GM18517 (cell line): ENCODE results near the gene DHX58.

Source experiments
- ATAC-seq: cut with Tn5 transposase; IDR thresholded peaks from one replicate; pipeline ENCODE4 v1.9.1; 2021; ENCODE audit warnings: mild to moderate bottlenecking, moderate library complexity; ENCODE audit not compliant: unreplicated experiment

DHX58 gene

DNA sequence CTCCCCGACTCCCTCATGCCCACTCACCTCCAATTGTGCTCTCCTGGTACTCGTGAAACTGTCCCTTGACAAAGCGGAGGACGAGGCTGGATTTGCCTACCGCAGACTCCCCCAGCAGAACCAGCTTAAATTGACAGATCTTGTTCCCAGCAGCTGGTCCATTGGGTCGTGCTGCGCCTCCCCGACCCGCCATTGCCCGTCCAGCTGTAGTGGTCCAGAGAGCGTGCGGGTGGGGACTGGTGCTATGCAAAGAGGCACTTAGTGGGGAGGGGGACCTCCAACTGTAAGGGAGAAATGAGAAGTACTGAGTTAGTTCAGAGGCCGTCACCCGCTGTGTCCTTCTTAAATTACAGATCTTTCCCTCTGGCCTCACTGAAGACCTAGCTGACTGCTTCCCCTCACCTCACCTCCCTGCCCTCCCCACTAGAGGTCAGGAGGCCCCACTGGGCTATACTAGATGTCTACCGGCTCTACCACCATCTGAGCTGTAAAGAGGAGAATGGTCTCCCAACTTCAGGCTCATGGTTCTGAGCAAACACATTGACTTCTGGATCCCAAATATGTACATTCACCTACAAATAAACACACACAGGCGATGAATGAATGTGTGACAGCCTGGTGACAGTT is 17.9 kb upstream of the DHX58 start:
- no peak for ATAC-seq

DNA sequence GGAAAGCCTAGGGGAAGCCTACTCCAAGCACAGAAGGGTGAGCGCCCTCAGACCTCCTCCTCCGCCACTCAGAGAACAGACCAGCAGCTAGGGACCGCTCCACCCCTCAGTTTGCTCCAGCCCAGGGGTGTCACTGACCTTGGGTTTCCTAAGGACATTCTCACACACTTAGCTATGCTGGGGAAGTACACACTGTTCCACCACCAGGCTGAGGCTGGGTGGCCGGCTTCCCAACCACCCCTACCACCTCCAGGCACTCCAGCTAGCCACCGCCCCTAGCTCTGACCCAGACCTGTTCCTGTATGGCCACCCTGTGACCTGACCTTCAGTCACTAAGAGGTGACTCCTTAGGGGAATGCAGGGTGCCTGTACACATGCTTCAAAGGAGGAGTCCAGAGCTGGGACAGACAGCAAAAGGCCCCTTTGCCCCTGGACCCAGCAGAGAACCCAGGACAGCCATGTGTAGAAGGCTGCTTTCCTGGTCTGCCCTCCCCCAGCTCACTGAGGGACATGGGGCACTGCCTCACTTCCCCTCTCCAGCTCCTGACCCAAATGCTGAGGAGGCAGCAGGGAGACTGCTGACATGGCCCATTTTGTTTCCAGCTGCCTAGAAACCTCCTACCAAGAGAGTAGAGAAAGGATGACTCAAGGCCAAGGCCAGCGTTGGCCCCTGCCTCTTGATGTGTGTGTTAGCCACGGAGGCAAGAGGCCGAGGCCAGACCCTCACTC is 16.8 kb upstream of the DHX58 start:
- no peak for ATAC-seq

DNA sequence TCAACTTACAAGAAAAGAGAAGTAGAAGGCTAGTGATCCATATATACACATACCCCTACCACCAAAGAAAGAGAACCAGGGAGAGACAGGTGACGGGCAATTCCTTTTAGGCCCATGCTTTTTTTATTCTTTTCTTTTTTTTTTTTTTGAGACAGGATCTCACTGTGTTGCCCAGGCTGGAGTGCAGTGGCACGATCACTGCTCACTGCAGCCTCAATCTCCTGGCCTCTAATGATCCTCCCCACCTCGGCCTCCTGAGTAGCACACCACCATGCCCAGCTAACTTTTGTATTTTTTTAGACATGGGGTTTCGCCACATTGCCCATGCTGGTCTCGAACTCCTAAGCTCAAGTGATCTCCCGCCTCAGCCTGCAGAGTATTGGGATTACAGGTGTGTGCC is 14.9 kb upstream of the DHX58 start:
- no peak for ATAC-seq

DNA sequence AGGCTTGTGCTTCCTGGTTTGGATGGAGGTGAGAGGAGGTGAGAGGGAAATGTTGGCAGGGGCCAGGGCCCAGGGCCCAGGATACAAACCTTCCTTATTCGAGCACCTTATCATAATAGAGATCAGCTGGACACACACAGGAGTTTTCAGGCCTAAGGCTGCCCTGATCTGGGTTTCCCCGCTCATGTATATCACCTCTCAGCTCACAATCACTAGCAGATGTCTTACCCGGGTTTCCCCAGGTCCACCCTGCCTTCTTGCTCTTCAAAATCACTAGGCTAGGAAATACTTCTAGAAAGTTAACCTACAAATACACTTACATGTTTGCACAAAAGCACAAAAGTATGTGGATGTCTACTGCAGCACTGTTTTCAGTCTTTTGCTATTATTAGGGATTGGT is 14.3 kb upstream of the DHX58 start:
- ATAC-seq = no peak

DNA sequence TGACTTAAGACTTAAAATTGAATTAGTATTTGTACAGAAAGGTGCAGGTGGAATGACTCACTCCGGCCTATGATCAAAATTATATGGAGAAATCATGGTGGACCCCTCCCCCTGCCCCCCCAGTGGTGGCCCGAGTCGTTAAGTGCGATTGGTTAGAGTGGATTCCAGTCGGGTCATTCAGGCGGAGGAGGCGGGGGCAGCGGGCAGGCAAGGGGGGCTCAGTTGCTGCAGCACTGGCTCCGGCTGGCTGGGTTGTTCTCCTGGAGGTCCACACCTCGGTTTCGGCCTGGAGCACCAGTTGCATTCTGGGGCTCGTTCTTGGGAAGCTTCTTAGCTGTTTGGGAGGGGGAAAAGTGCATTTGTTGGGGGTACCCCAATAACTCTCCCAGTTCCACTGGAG is 13.1 kb upstream of the DHX58 start:
- ATAC-seq = no peak

DNA sequence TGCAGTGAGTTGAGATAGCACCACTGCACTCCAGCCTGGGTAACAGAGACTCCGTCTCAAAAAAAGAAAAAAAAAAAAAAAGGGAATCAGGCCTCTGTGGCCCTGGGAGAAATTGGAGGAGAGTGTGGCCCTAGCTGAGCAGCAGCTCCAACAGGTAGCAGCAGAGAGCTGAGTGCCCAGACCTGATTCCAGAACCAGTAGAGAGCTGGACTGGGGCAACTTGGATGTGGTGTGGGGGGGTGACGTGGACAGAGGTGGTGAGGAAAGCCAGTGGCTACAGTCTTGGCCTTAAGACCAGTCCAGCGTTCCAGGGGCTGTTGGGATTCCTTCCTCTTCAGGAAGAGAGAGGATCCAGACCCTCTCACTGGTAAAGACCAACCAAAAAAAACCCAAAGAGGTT is 11.7 kb upstream of the DHX58 start:
- no peak for ATAC-seq

DNA sequence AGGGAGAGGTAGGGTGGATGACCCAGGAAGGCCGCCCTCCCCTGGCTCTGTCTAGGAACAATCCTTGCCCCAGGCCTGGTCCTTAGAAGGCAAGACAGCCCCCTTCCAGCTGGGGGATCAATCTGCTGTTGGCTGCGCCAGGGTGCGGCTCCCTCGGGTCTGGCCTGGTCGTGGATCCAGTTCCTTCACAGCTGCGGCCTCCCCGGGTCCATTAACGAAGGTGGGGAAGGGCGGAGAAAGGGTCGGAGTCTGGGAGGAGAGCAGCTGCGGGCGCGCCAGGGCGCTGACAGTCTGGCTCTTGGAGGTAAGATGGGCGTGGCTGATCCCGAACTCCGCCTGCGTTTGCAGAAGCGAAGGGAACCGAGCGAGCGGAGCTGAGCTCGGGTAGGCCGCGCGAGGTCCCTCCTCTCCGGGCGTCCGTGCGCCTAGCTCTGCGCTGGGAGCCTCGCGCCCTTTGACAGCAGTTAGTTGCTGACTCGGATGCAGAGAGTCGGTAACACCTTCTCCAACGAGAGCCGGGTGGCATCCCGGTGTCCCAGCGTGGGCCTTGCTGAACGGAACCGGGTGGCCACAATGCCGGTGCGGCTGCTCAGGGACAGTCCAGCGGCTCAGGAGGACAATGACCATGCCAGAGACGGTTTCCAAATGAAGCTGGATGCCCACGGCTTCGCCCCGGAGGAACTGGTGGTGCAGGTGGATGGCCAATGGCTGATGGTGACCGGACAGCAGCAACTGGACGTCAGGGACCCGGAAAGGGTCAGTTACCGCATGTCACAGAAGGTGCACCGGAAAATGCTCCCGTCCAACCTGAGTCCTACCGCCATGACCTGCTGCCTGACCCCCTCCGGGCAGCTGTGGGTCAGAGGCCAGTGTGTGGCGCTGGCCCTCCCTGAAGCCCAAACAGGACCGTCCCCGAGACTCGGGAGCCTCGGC is 10.1 kb upstream of the DHX58 start, which contains the start of gene HSPB9:
Gene HSPB9, plus strand, starts transcription at position 434 of the 933 bp plus-strand sequence. Its CDS starts 47 bp downstream, at position 481.
- no peak for ATAC-seq

DNA sequence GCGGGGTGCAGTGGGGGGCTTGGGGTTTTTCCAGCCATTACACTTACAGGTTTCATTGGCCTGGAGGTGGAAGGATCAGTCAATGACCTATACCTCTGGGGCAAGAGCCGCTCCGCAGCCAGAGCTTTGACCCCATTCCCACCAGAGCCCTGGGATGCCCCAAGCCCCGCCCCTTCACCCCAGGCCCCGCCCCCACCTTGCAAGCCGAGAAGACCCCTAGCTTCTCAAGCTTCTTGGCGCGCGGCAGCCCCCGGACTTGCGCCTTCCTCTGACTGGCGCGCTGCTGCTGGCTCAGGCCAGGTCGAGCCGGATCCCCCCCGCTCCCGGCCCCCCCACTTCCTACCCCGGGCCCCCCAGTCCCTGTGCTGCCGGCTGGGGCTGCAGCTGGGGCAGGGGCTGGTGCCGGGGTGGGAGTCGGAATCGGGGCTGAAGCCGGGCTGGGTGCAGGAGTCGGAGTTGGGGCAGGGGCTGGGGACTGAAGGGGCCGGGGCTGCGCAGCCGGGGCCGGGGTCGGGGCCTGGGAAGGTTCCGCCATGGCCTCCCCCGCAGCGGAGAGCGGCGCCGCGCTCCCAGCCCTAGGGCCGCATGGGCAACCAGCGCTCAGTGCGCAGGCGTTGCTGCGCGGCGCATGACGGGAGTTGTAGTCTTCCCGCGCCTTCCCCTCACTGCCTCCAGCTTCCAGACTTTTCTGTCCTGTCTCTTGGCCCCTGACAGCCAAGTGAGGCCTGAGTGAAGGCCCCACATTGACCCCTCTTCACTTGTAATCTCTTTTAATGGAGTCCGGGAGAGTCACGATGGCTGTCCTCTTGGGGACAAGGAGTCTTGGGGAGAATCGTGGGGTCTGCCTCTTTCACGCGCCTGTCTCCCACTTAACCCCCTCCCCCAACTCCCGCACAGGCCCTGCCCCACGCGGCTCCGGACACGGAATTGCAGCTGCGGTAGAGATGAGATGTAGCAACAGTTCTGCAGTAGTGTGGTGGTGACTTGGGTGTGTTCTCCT is 8.6 kb upstream of the DHX58 start, which contains the start of gene KAT2A:
Gene KAT2A, minus strand, starts transcription at position 598 of the 1,000 bp plus-strand sequence. Its CDS starts 63 bp downstream, at position 535.
- ATAC-seq = no peak

DNA sequence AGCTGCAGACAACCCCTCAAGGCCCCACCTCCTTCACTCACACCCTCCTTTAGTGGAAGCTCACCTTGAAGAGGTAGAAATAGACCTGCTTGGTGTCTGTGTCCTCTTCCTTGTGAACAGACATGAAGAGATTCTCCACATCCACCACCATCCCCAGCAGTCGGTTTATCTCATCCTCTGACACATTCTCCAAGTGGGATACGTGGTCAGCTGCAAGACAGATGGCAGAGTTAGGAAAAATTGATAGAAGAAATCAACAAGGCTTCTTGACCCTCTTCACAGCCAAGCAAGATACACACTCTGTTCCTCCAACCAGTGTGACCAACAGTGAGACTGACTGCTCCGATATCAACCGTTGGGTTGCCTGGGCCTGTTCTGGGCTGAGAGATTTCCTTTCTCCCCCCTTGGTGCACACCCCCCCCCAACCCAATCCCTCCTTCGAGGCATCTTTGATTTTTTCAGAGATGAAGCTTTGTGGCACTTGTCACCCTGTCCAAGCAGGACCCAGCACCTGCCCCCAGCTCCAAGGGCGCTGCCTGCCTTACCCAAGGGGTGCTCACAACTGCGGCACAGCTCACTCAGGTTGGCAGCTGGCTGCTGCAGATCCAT is 7.8 kb upstream of the DHX58 start:
- ATAC-seq = no peak

DNA sequence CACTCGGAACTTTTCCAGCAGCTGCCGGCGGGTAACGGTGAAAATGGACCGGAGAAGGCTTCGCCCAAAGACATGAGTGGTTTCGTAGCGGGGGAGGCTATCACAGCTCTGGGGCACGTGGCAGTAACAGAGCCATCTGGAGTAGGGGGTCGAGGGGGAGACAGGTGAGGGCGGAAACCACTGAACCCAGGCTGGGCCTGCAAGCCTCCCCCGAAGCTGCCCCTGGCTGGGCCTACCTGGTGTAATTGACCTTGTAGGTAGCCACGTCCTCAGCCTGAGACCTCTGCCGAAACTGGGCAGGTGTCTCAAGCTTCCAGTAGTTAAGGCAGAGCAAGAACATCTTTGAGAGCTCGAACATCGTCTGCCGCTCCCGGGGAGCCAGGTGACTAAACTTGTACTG is 6.8 kb upstream of the DHX58 start:
- no peak for ATAC-seq

DNA sequence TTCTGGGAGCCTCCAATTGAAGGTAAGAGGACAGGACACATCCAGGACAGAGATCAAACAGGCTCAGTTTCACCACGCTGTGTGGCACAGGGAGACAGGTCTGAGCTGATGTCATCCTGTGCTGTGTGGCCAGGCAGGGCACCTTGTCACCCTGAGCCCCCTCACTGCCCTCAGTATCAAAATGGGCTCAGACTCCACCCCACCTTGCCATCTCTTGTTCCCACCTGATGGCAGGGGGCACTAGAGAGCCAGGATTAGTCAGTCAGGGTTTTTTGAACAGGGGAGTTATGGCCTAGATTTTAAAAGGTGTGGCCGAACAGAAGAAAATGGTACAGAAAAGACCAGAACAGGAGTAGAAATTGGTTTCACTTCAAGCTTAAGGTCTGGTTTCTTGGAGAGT is 6.0 kb upstream of the DHX58 start:
- no peak for ATAC-seq

DNA sequence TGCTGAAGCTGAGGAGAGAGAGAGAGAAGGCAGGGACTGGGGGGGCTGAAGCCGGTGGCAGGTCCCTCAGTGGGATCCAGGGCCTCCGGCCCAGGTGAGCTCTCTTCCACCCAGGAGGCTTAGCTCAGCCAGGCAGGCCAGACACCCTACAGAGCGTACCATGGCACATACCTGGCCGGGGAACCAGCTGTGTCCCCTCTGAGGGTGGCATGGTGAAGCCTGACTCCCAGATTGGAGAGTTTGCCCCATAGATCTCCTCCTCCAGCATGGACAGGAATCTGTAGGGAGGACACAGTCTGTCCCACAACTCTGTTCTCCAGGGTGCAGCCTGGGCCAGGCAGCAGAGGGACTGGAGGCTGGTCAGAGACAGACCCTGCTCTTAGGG is 5.6 kb upstream of the DHX58 start:
- ATAC-seq = no peak

DNA sequence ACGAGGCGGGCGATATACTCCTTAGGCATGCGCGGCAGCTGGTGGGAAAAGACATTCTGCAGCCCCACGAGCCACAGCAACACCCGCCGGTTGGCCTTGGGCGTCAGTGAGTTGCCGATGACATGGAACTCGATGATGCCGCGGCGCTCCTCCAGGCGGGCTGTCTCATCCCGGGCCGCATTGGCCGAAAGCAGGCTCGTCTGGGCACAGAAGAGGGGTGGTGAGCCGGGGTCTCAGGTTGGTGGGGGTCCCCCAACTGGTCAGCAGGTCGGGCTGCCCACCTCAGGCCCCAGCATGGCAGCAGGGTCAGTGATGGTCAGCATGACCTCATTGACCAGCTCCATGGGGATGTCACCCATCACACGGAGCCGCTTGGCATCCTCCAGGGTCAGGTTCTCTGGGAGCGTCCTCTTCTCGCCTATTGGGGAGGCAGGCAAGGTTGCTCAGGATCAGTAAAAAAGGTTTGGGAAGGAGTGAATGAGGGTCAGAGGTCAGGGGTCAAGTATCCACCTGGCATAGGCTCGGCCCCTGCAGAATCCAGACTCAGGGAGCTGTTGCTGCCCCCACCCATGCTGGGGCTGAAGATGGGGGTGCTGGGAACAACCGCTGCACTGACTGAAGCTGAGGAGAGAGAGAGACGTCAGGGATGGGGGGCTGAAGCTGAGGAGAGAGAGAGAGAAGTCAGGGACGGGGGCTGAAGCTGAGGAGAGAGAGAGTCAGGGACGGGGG is 5.0 kb upstream of the DHX58 start:
- ATAC-seq = no peak

DNA sequence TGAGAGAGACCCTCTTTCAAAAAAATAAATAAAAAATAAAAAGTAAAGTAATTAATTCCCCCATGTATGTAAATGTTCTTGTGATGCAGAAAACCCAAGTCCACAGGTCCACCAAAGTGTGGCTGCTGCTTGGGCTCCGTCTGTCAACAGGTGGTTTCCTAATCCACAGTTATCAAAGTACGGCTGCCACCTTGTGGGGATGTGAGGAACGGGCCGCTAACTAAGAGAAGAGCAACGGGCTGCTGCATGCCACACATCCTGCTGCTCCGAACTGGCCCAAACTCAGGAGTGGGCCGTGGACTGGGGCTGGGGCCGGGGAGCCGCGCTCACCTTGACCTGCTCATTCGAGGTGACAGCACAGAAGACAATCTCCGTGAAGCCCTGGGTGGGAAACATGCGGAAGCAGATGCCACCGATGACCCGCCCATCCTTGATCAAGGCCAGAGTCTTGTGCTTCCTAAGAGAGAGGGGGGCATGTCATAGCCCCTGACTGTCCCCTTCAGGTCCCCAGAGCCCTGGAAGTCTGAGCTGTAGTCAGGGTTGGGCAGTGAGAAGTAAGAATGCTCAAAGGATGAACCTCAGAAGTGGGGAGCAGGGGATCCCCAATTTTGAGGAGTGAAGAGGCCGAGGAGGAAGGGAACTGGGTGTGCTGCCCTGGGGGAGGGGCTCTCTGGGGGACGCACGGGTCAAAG is 4.3 kb upstream of the DHX58 start:
- no peak for ATAC-seq

DNA sequence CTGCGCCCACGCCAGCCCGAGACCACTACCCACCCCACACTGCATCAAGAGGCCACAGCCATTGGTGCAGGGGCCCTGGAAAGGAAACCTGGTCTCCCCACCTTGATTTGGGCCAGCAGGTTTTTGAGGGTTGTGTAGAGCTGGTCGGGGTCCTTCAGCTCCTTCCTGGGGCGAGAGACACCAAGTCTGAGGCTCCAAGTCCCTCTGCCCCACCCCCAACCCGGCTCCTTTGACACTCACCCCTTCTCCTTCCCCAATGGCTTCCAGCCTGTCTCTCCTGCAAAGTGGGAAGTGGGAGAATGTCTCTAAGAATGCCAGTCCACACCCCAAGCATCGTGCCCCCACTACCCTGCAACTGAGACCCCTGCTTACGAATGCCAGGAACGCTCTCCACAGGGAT is 1.6 kb upstream of the DHX58 start:
- no peak for ATAC-seq

DNA sequence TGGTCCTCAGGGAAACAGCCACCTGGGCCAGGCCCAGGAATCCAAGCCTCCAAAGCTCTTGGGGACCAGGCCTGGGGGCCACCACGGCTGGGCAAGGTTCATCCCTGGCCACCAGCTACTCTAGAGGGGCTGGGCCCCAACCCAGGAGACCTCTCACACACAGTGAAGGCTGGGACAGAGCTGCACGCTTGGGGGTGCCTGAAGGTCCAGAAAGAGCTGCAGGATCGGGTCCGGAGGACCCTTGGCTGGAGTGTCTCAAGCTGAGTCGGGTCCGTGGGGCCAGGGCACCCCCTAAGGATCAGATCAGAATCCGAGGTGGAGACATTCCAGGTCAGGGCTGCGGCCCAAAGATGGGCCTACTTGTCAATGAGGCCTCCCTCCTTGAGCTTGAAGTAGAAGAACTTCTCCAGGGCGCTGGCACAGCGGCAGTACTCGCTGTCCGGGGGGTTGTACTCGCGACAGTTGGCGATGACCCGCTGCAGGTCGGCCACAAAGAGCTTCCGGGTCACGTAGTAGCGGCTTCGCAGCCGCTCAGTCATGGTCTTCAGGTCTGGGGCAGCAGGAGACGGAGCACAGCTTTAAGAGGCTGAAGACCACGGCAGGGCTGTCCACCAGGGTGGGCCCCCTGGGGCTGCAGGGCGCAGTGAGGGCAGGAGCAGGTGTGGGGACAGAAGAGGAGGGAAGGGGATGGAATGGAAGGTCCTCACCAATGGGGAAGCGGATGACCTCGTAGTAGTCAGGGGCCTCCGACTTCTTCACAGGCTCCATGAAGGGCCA is 967 bp upstream of the DHX58 start:
- ATAC-seq = no peak

DNA sequence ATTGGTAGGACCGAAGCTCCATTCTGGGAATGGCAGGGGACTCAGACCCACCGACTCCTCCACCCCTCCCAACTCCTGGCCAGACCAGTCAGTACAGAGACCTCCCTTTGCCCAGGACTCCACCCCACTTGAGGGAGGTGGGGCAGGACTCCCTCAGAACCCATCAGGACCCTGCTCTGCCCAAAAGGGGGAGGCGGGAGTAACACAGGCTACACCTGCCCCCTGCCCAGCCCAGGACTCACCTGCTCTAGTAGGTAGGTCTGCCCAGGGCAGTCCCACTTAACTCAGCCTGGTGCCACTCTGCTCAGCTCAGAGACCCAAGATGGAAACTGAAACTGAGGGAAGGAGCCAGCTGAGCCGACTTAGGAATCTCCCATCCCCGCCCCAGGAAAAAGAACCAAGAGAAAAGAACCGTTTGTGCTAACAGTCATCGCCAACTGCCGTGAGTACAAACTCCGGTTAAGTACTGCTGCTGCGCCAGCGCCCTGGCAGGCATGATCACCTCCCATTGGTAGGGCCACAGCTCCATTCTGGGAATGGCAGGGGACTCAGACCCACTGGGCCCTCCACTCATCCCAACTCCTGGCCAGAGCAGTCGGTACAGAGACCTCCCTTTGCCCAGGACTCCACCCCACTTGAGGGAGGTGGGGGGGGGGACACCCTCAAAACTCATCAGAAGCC is 503 bp downstream of the DHX58 start:
- no peak for ATAC-seq
